Measurements from ENCODE around the gene TBCK.

TBCK gene

GRCh38 chr4:106109929-106110328 is 206.1 kb downstream of the TBCK start:
- no peak for DNase-seq

GRCh38 chr4:106105697-106106096 is 210.3 kb downstream of the TBCK start:
- DNase-seq, result no peak

- no peak for DNase-seq
These were observed 211.7 kb downstream of the TBCK start for GRCh38 chr4:106104276-106104675.

GRCh38 chr4:106096454-106096853 is 219.6 kb downstream of the TBCK start:
- DNase-seq, result peak in 1 of 3 experiments; percentile 25

- peak in 1 of 3 experiments; percentile 27 for DNase-seq
These were observed 220.6 kb downstream of the TBCK start for GRCh38 chr4:106095408-106095807.

GRCh38 chr4:106092361-106093040 is 223.5 kb downstream of the TBCK start:
- no peak for DNase-seq

- DNase-seq, result no peak
These were observed 225.2 kb downstream of the TBCK start for GRCh38 chr4:106090826-106091225.

- no peak for DNase-seq
These were observed 232.9 kb downstream of the TBCK start for GRCh38 chr4:106083065-106083464.

- no peak for DNase-seq
These were observed 235.6 kb downstream of the TBCK start for GRCh38 chr4:106080376-106080775.

GRCh38 chr4:106079616-106080015 is 236.4 kb downstream of the TBCK start:
- DNase-seq, result no peak

GRCh38 chr4:106065018-106065417 is 251.0 kb downstream of the TBCK start:
- no peak for DNase-seq

GRCh38 chr4:106063009-106063408 is 253.0 kb downstream of the TBCK start:
- no peak for DNase-seq

GRCh38 chr4:106062452-106062875 is 253.5 kb downstream of the TBCK start:
- DNase-seq, result no peak

- no peak for DNase-seq
These were observed 257.1 kb downstream of the TBCK start for GRCh38 chr4:106058921-106059320.

- no peak for DNase-seq
These were observed 259.1 kb downstream of the TBCK start for GRCh38 chr4:106056914-106057313.

- DNase-seq, result no peak
These were observed 264.5 kb downstream of the TBCK start for GRCh38 chr4:106051514-106051913.

GRCh38 chr4:106049490-106049889 is 266.5 kb downstream of the TBCK start:
- DNase-seq, result no peak

GRCh38 chr4:106048250-106048971 is 267.6 kb downstream of the TBCK start:
- no peak for DNase-seq

GRCh38 chr4:106046083-106046482 is 269.9 kb downstream of the TBCK start:
- no peak for DNase-seq

GRCh38 chr4:106041294-106042002 is 274.6 kb downstream of the TBCK start:
- no peak for DNase-seq

GRCh38 chr4:106039796-106040195 is 276.2 kb downstream of the TBCK start:
- DNase-seq, result no peak

- DNase-seq, result no peak
These were observed 277.1 kb downstream of the TBCK start for GRCh38 chr4:106038908-106039307.

- DNase-seq, result peak in 2 of 3 experiments; percentile 17 to 36
These were observed 278.0 kb downstream of the TBCK start for GRCh38 chr4:106038012-106038411.

- DNase-seq, result no peak
These were observed 279.2 kb downstream of the TBCK start for GRCh38 chr4:106036848-106037247.
